ENCODE measurements around the gene HES7. TPM values are rescaled to one million over a fixed set of nuclear protein-coding genes. Genes with fewer than 3 reads are reported as not detected.

HES7 gene
- total RNA-seq, 1 experiment from 2014 or later: 0.61 TPM

GRCh38 chr17:8159032-8159400 is 35.1 kb upstream of the HES7 start:
- peaks cover 48% of the 10 kb centered on the region for H3K79me2 ChIP-seq (ENCODE audit: insufficient read depth, low read length)
- H3K4me2 ChIP-seq (ENCODE audit: low read length): peak overlapping the region; percentile 51; the same call in 1 of the 2 replicates
- POLR2A ChIA-PET: interaction anchor here (9.4 kb wide), 1 partner anchor 13 kb away, joined by 95 read pairs; no protein-coding TSS in a partner anchor
- ATAC-seq: no peak
- H3K4me3 ChIP-seq (replicated peaks in 1 of 2; ENCODE audit: low read depth in 1 of 2, low read length in 2 of 2): no peak overlapping the region
- H3K27me3 ChIP-seq (ENCODE audit: insufficient read depth, low read length): no peaks in the 10 kb centered on the region
- no peak overlapping the region for H3K27ac ChIP-seq (ENCODE audit: low read depth, low read length)
- H4K20me1 ChIP-seq (ENCODE audit: insufficient read depth): no peaks in the 10 kb centered on the region
- DNase-seq (ENCODE audit: low read depth, low spot score): no peak
- RAD21 ChIA-PET (ENCODE audit: low non-redundant PET in 1 of 2, low total read pairs in 2 of 2, uncharacterized antibody in 2 of 2, unreplicated experiment in 2 of 2): interaction anchor here in 1 of 2 experiments (0.7 kb wide), 1 partner anchor 275 kb away, joined by 5 read pairs; no protein-coding TSS in a partner anchor
- no peaks in the 10 kb centered on the region for H3K9me2 ChIP-seq (ENCODE audit: insufficient read depth)
- H3K9ac ChIP-seq (ENCODE audit: low read length): peak overlapping the region; percentile 4; the same call in 1 of the 2 replicates
- no peak overlapping the region for H2AFZ ChIP-seq (ENCODE audit: low read depth, low read length, poor library complexity, severe bottlenecking)
- CTCF ChIA-PET: interaction anchor here (0.6 to 1.5 kb wide), 5 partner anchors 14 to 225 kb away, joined by 3 to 6 read pairs (median 3); no protein-coding TSS in a partner anchor
- peaks cover 46 to 86% of the 10 kb centered on the region in 2 experiments for H3K4me1 ChIP-seq (ENCODE audit: control insufficient read depth in 1 of 2, insufficient read depth in 2 of 2, low read length in 2 of 2)
- TF ChIP-seq CTCF (IDR thresholded peaks at IDR 0.05 in 2 of 3, conservative IDR thresholded peaks at IDR 0.05 in 1 of 3; ENCODE audit: borderline replicate concordance in 1 of 3, insufficient read depth in 1 of 3, low read depth in 2 of 3, low read length in 2 of 3) (no peak), CBX3 (IDR thresholded peaks at IDR 0.05; ENCODE audit: low read depth) (no peak), ZNF274 (IDR thresholded peaks at IDR 0.05; ENCODE audit: low read depth, low read length) (no peak), CEBPB (IDR thresholded peaks at IDR 0.05; ENCODE audit: low read depth) (no peak), SP1 (IDR thresholded peaks at IDR 0.05; ENCODE audit: low read depth) (no peak), EZH2phosphoT487 (IDR thresholded peaks at IDR 0.05; ENCODE audit: borderline replicate concordance) (no peak), SRF (IDR thresholded peaks at IDR 0.05; ENCODE audit: low read depth) (no peak), REST (IDR thresholded peaks at IDR 0.05; ENCODE audit: low read depth) (no peak), YY1 (IDR thresholded peaks at IDR 0.05; ENCODE audit: extremely low read depth, insufficient replicate concordance, low read depth, low read length) (no peak), FOSL1 (IDR thresholded peaks at IDR 0.05; ENCODE audit: low read depth) (no peak), POLR2AphosphoS5 (IDR thresholded peaks at IDR 0.05; ENCODE audit: low read depth, low read length) (no peak), RAD21 (IDR thresholded peaks at IDR 0.05; ENCODE audit: low read depth) (no peak), MAX (IDR thresholded peaks at IDR 0.05) (no peak), ZFX (IDR thresholded peaks at IDR 0.05) (no peak), ZBTB33 (IDR thresholded peaks at IDR 0.05; ENCODE audit: extremely low read depth, insufficient replicate concordance, low read length) (no peak)
- intact Hi-C loops (cut with micrococcal nuclease): no loop called here
- no peaks in the 10 kb centered on the region for H3K9me3 ChIP-seq (ENCODE audit: control insufficient read depth in 1 of 2, insufficient read depth in 1 of 2, low read depth in 1 of 2, low read length in 2 of 2)
- BruUV-seq (replicated peaks): no TSS peak
- peaks cover 4 to 13% of the 10 kb centered on the region in 2 experiments; a peak in 3 of 4 replicates for H3K36me3 ChIP-seq (ENCODE audit: control insufficient read depth in 1 of 2, insufficient read depth in 2 of 2, low read length in 2 of 2)
